ENCODE data around the gene HUNK. TPM values are rescaled to one million over a fixed set of nuclear protein-coding genes. Genes with fewer than 3 reads are reported as not detected.

HUNK gene
- total and polyA plus RNA-seq, 2 donors (not counting 1 experiment from before 2014, with no cell fraction given): 0.01 to 0.07 TPM

- Histone ChIP-seq H3K4me2 (replicated peaks; ENCODE audit: low read depth, low read length, poor library complexity, severe bottlenecking) (no peak overlapping the region), H3K27me3 (replicated peaks in 1 of 4; ENCODE audit: control extremely low read depth in 1 of 4, control insufficient read depth in 3 of 4, insufficient read depth in 4 of 4, low read length in 3 of 4) (no peaks in the 10 kb centered on the region), H3K27ac (ENCODE audit: low read length in 2 of 2) (no peak overlapping the region), H3K4me3 (ENCODE audit: control extremely low read depth in 1 of 5, extremely low read depth in 1 of 5, insufficient read depth in 1 of 5, low read depth in 2 of 5, low read length in 4 of 5) (no peak overlapping the region), H3K9me3 (ENCODE audit: control extremely low read depth in 1 of 3, control insufficient read depth in 2 of 3, insufficient read depth in 1 of 3, low read length in 2 of 3) (peaks cover 0 to 8% (median 0%) of the 10 kb centered on the region in 3 donors), H3K9ac (ENCODE audit: low read length) (no peak overlapping the region), H3K4me1 (ENCODE audit: control insufficient read depth in 2 of 2, insufficient read depth in 2 of 2, low read length in 2 of 2) (no peaks in the 10 kb centered on the region), H2AFZ (ENCODE audit: insufficient read depth, low read depth, low read length, poor library complexity, severe bottlenecking) (no peak overlapping the region), H3K36me3 (replicated peaks in 1 of 2; ENCODE audit: control extremely low read depth in 1 of 2, control insufficient read depth in 1 of 2, extremely low read depth in 1 of 2, insufficient read depth in 2 of 2, low read length in 1 of 2) (no peaks in the 10 kb centered on the region), H4K20me1 (ENCODE audit: control insufficient read depth, insufficient read depth, low read length, poor library complexity, severe bottlenecking) (no peaks in the 10 kb centered on the region), H3K79me2 (ENCODE audit: control insufficient read depth, insufficient read depth, low read length) (no peaks in the 10 kb centered on the region)
- ChIA-PET CTCF (no interaction called here), POLR2A (no interaction called here)
- Mint-ChIP-seq H3K4me3 (no peak overlapping the region), H3K27ac (no peak overlapping the region), H3K27me3 (peaks cover 14% of the 10 kb centered on the region), H3K9me3 (ENCODE audit: insufficient read depth) (no peaks in the 10 kb centered on the region), H3K4me1 (no peaks in the 10 kb centered on the region)
- no peak for ATAC-seq (ENCODE audit: low read depth)
- no peak for DNase-seq
- TF ChIP-seq EZH2 (IDR thresholded peaks at IDR 0.05; ENCODE audit: borderline replicate concordance, insufficient read depth, low read depth, low read length, poor library complexity, severe bottlenecking) (no peak), CTCF (IDR thresholded peaks at IDR 0.05) (no peak)
- intact Hi-C loops (cut with micrococcal nuclease): no loop called here
- 94% methylated on average over 2 of the region's 3 CpGs for WGBS (ENCODE audit: insufficient coverage)
These were observed 45.5 kb downstream of the HUNK start for GRCh38 chr21:31918250-31918775.

- DNase-seq (no peak), ATAC-seq (ENCODE audit: low read depth) (no peak)
- H3K9ac ChIP-seq (ENCODE audit: low read length): no peak overlapping the region
- H4K20me1 ChIP-seq (ENCODE audit: control insufficient read depth, insufficient read depth, low read length, poor library complexity, severe bottlenecking): no peaks in the 10 kb centered on the region
- Mint-ChIP-seq H3K4me3 (no peak overlapping the region), H3K4me1 (no peaks in the 10 kb centered on the region), H3K9me3 (ENCODE audit: insufficient read depth) (no peaks in the 10 kb centered on the region), H3K27me3 (peaks cover 14% of the 10 kb centered on the region), H3K27ac (no peak overlapping the region)
- H3K4me2 ChIP-seq (replicated peaks; ENCODE audit: low read depth, low read length, poor library complexity, severe bottlenecking): no peak overlapping the region
- no peak overlapping the region for H2AFZ ChIP-seq (ENCODE audit: insufficient read depth, low read depth, low read length, poor library complexity, severe bottlenecking)
- TF ChIP-seq CTCF (IDR thresholded peaks at IDR 0.05) (no peak), EZH2 (IDR thresholded peaks at IDR 0.05; ENCODE audit: borderline replicate concordance, insufficient read depth, low read depth, low read length, poor library complexity, severe bottlenecking) (no peak)
- intact Hi-C loops (cut with micrococcal nuclease): no loop called here
- H3K36me3 ChIP-seq (replicated peaks in 1 of 2; ENCODE audit: control extremely low read depth in 1 of 2, control insufficient read depth in 1 of 2, extremely low read depth in 1 of 2, insufficient read depth in 2 of 2, low read length in 1 of 2): no peaks in the 10 kb centered on the region
- no peaks in the 10 kb centered on the region for H3K4me1 ChIP-seq (ENCODE audit: control insufficient read depth in 2 of 2, insufficient read depth in 2 of 2, low read length in 2 of 2)
- peaks cover 0 to 8% (median 0%) of the 10 kb centered on the region in 3 donors for H3K9me3 ChIP-seq (ENCODE audit: control extremely low read depth in 1 of 3, control insufficient read depth in 2 of 3, insufficient read depth in 1 of 3, low read length in 2 of 3)
- no peak overlapping the region for H3K27ac ChIP-seq (ENCODE audit: low read length in 2 of 2)
- H3K79me2 ChIP-seq (ENCODE audit: control insufficient read depth, insufficient read depth, low read length): no peaks in the 10 kb centered on the region
- H3K4me3 ChIP-seq (ENCODE audit: control extremely low read depth in 1 of 5, extremely low read depth in 1 of 5, insufficient read depth in 1 of 5, low read depth in 2 of 5, low read length in 4 of 5): no peak overlapping the region
- H3K27me3 ChIP-seq (replicated peaks in 1 of 4; ENCODE audit: control extremely low read depth in 1 of 4, control insufficient read depth in 3 of 4, insufficient read depth in 4 of 4, low read length in 3 of 4): no peaks in the 10 kb centered on the region
- POLR2A ChIA-PET: no interaction called here
- CTCF ChIA-PET: no interaction called here
- no CpG with 5 or more reads among the region's 1 CpG for WGBS (ENCODE audit: insufficient coverage)
These were observed 47.5 kb downstream of the HUNK start for GRCh38 chr21:31920275-31920674.

Data from B cell (primary cell).